NB4 (cell line): ENCODE data around the gene TAGLN2.

ENCODE experiments used
- DNase-seq: peaks from one replicate; pipeline ENCODE4 v3.0.0; 2010; ENCODE audit warnings: low read depth
- H3K4me3 ChIP-seq: one replicate; pipeline ENCODE4 v1.5.1; 2011; ENCODE audit warnings: mild to moderate bottlenecking, low read depth, low read length, moderate library complexity
- CTCF ChIP-seq: IDR thresholded peaks from one replicate; pipeline ENCODE4 v1.5.1; 2012; ENCODE audit warnings: low read depth, low read length
- MAX ChIP-seq: IDR thresholded peaks from 2 replicates; pipeline ENCODE4 v1.6.1; 2011; ENCODE audit warnings: low read depth, low read length
- MYC ChIP-seq: IDR thresholded peaks from 2 replicates; pipeline ENCODE4 v1.6.1; 2011; ENCODE audit warnings: low read depth, low read length
- POLR2A ChIP-seq: IDR thresholded peaks from 2 replicates; pipeline ENCODE4 v1.6.1; 2011; ENCODE audit warnings: mild to moderate bottlenecking; ENCODE audit not compliant: insufficient read length; ENCODE audit errors: extremely low read depth

The TAGLN2 gene

GRCh38 chr1:159919236-159919865 is 6.0 kb downstream of the TAGLN2 start:
- H3K4me3 ChIP-seq = no peak overlapping the region
- TF ChIP-seq MYC (no peak), CTCF (no peak), POLR2A (no peak), MAX (no peak)
- DNase-seq = no peak

DNA sequence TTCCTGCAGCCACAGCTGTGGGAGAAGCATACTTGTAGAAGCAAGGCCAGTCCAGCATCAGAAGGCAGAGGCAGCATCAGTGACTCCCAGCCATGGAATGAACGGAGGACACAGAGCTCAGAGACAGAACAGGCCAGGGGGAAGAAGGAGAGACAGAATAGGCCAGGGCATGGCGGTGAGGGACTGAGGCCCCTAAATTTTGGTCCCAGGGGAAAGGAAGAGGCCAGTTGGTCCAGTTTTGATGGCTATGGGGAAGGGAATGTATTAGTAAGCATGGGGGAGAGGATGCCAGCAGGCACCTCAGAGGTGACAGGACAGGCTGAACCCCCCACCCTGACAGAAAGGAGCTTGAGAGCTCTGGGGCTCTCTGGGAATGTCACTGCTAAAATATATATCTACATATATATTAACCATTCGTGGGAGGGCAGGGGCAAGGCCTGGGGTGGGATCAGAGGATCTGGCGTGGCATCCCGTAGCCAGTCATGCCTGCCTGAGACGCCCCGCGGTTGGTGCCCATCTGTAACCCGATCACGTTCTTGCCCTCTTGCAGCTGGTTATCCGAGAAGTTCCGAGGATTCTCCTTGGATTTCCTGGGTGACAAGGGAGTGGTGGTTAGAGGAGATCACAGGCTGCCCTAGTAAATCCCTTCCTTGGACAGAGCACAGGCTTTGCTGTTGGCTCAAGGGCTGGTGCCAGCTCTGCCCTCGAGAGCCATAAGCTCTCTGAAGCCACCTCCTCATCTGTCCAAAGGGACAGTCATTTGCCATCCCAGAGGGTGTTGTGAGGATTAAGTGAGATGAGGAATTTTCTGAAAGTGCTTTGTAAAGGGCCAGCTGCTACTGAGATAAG is 6.7 kb downstream of the TAGLN2 start:
- H3K4me3 ChIP-seq = no peak overlapping the region
- TF ChIP-seq CTCF (no peak), POLR2A (no peak), MYC (no peak), MAX (no peak)
- no peak for DNase-seq

DNA sequence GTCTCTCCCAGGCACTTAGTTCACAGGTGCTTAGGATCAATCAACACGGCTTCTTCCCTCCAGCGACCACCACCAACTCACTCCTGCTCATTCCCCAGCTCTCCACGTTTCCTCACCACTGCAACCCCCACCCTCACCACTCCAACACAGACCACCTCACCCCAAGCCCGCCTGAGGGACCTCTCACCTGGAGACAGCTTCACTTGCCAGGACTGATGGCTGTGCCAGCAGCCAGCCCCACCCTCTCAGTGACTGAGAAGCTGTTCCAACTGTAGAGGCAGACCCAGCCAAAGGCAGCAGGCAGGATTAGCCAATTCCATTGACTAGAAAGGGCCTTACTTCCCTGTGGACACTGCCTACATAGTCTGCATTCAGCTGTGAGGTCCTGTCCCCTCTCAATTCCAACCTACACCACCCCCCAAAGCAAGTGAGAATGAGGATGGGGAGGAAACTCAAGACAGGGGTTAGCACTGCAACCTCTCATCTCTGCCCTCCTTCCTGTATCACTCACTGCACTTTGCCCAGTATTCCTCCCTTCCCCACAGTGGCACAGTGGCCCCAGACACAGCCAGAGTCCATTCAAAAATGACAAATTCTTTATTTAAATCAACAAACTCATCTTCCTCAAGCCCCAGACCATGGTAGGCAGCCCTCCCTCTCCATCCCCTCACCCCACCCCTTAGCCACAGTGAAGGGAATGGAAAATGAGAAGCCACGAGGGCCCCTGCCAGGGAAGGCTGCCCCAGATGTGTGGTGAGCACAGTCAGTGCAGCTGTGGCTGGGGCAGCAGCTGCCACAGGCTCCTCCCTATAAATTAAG is 7.6 kb downstream of the TAGLN2 start:
- DNase-seq = peak; percentile 41
- TF ChIP-seq CTCF (no peak), MYC (no peak), MAX (no peak), POLR2A (no peak)
- H3K4me3 ChIP-seq = no peak overlapping the region

- no peak for DNase-seq
- TF ChIP-seq MYC = no peak
- no peak for TF ChIP-seq CTCF
- no peak for TF ChIP-seq POLR2A
- TF ChIP-seq MAX = no peak
- H3K4me3 ChIP-seq = no peak overlapping the region
These were observed 8.9 kb downstream of the TAGLN2 start for GRCh38 chr1:159916242-159917051.
